Erythroblast (primary cell): ENCODE data around the gene SRGAP2C.
"Not testable (repeated sequence)": the region's sequence is repeated elsewhere in the genome, so short reads cannot be mapped to it uniquely, and the experiment has no call there.

Experiments used
- GATA1 ChIP-seq: IDR thresholded peaks from 2 replicates; pipeline ENCODE4 v1.6.1; 2011; ENCODE audit warnings: low read depth, mild to moderate bottlenecking, control low read depth, low read length, moderate library complexity
- POLR2A ChIP-seq: IDR thresholded peaks from 2 replicates; pipeline ENCODE4 v1.6.1; 2011; ENCODE audit warnings: mild to moderate bottlenecking, low read length

DNA sequence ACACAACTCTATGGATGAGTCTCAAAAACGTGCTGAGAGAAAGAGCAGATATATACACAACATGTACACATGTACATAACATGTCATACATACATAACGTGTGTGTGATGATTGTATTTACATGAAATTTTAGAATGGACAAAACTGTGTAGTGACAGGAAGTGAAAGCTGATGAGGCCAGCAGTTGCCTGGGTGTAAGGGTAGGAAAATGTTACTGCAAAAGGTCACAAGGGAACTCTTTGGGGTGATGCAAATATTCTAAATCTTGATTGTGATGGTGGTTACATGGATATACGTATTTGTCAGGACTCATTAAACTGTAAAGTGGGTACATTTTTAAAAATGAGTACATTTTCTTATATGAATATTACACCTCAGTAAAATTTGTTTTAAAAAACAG is 236.7 kb downstream of the SRGAP2C start:
- TF ChIP-seq POLR2A, GATA1: not testable (repeated sequence)
